Psoas muscle (tissue), 8 donors: ENCODE results near the gene RAB3A. TPM values are rescaled to one million over a fixed set of nuclear protein-coding genes. Genes with fewer than 3 reads are reported as not detected.

ENCODE experiments used
- ATAC-seq, 4 donors: fragments of 200-7000 bp; cut with Tn5 transposase; one replicate each; pipeline ENCODE4 v1.9.1; 2020; ENCODE audit warnings: moderate library complexity in 3 of 4, mild to moderate bottlenecking in 2 of 4
- DNase-seq, 2 donors: peaks; one replicate each; pipeline ENCODE4 v3.0.0-alpha.2; 2020
- H3K27ac ChIP-seq: fragments of 200-600 bp; one replicate; pipeline ENCODE4 v1.8.0; 2022
- H3K27me3 ChIP-seq, 3 donors: fragments of 200-600 bp in 1 of 3; one replicate each; pipeline versions ENCODE4 v1.6.1 to v1.8.0; 2013 to 2022; ENCODE audit warnings: low read length in 2 of 3, mild to moderate bottlenecking in 2 of 3, moderate library complexity in 1 of 3; ENCODE audit not compliant: insufficient read depth in 3 of 3
- H3K36me3 ChIP-seq, 2 donors: fragments of 200-600 bp in 1 of 2; one replicate each; pipeline versions ENCODE4 v1.6.1 to v1.8.0; 2013 to 2022; ENCODE audit warnings: low read depth in 1 of 2, mild to moderate bottlenecking in 1 of 2, moderate library complexity in 1 of 2; ENCODE audit not compliant: insufficient read depth in 1 of 2
- H3K4me1 ChIP-seq: fragments of 200-600 bp; one replicate; pipeline ENCODE4 v1.8.0; 2022
- H3K4me3 ChIP-seq: fragments of 200-600 bp; one replicate; pipeline ENCODE4 v1.8.0; 2022; ENCODE audit warnings: mild to moderate bottlenecking
- H3K9me3 ChIP-seq: fragments of 200-600 bp; one replicate; pipeline ENCODE4 v1.8.0; 2022
- CTCF ChIP-seq: fragments of 200-600 bp; IDR thresholded peaks from one replicate; pipeline ENCODE4 v1.8.0; 2022; ENCODE audit warnings: antibody characterized with exemption
- WGBS, 3 donors: extraction: QIAGEN DNeasy Blood & Tissue Kit; methylation state at CpG; one replicate each; pipeline versions ENCODE4 v1.1.6 to v1.1.7; 2013; 5-methylcytosine and 5-hydroxymethylcytosine counted together
- intact Hi-C, 2 donors: fragments of 100-400 bp; cut with DNase I; formaldehyde crosslinking; loops; one replicate each; pipeline versions ENCODE4 v1.11.0 to v1.14.2; 2022
- polyA plus RNA-seq, 3 donors: library from polyadenylated mRNA; stranded (reverse); fragments of 200-250 nt; gene quantifications; one replicate each; pipeline ENCODE4 v1.2.3, GENCODE V29; 2013
- total RNA-seq, 4 donors: library from RNA; stranded (reverse); fragmentation: NEBNext Ultra II Directional in 2 of 4; extraction: Animal tissue kit (Norgen Biotek cat#: 25700) in 2 of 4; gene quantifications; one replicate each; pipeline versions ENCODE4 v1.2.1 to v1.2.4, GENCODE V29; 2021 to 2023
- donor health status: healthy with polysubstance abuse.
- donor health status: DM: no; HTN: no; CAD: no; lungs with moderate emphysema.
- donor health status: Bipolar disorder and iron deficiency.
- donor health status: healthy.
- donor health status: DM: yes; HTN: yes; CAD: no.
- donor health status: DM: no; HTN: no; CAD: no.
- donor health status: DM: no; HTN: no; CAD: no.
- donor health status: DM: yes; HTN: yes; CAD: no.

RAB3A gene
- total and polyA plus RNA-seq, 7 donors = 0.44 to 3.6 (median 0.86) TPM

GRCh38 chr19:18173572-18174288 is 30.1 kb downstream of the RAB3A start, which contains the start of gene IFI30:
IFI30 (plus strand) TSS chr19:18173813; CDS start chr19:18173842, 29 bp downstream.
- intact Hi-C loops = no loop called here
- TF ChIP-seq CTCF = no peak
- peak; percentile 75 to 82 for DNase-seq
- peaks cover 10% of the 10 kb centered on the region for H3K4me1 ChIP-seq
- no peaks in the 10 kb centered on the region for H3K9me3 ChIP-seq
- H3K27ac ChIP-seq = peak within 1 kb of the TSS; percentile 41
- ATAC-seq = peak; percentile 54 to 73 (median 62)
- H3K36me3 ChIP-seq = peaks cover 3 to 11% of the 10 kb centered on the region in 2 donors
- peaks cover 0 to 2% (median 0%) of the 10 kb centered on the region in 3 donors for H3K27me3 ChIP-seq
- H3K4me3 ChIP-seq = peak within 1 kb of the TSS; percentile 79
- 0 to 1% (median 1%) methylated on average over 43 to 47 of the region's 47 CpGs for WGBS, 3 donors

GRCh38 chr19:18173054-18173571 is 30.7 kb downstream of the RAB3A start:
- Histone ChIP-seq H3K27me3 (peaks cover 0 to 2% (median 0%) of the 10 kb centered on the region in 3 donors), H3K4me3 (peak overlapping the region; percentile 79), H3K4me1 (peaks cover 10% of the 10 kb centered on the region), H3K36me3 (peaks cover 4 to 17% of the 10 kb centered on the region in 2 donors), H3K27ac (peak overlapping the region; percentile 41), H3K9me3 (no peaks in the 10 kb centered on the region)
- ATAC-seq (peak; percentile 19 to 28 (median 22)), DNase-seq (peak; percentile 69 to 80)
- WGBS, 3 donors = 42 to 53% (median 52%) methylated on average over 18 of the region's 18 CpGs
- intact Hi-C loops = no loop called here
- TF ChIP-seq CTCF = no peak

- Histone ChIP-seq H3K27me3 (peaks cover 0 to 2% (median 0%) of the 10 kb centered on the region in 3 donors), H3K36me3 (peaks cover 4 to 24% of the 10 kb centered on the region in 2 donors), H3K9me3 (no peaks in the 10 kb centered on the region), H3K27ac (no peak overlapping the region), H3K4me3 (no peak overlapping the region), H3K4me1 (peaks cover 10% of the 10 kb centered on the region)
- no peak for ATAC-seq
- intact Hi-C loops = no loop called here
- 83 to 89% (median 88%) methylated on average over 7 of the region's 7 CpGs for WGBS, 3 donors
- no peak for TF ChIP-seq CTCF
- DNase-seq = no peak
Observed at GRCh38 chr19:18172331-18173053, 31.4 kb downstream of the RAB3A start.

- WGBS, 3 donors = 84 to 89% (median 88%) methylated on average over 8 of the region's 8 CpGs
- H3K9me3 ChIP-seq = no peaks in the 10 kb centered on the region
- peaks cover 10% of the 10 kb centered on the region for H3K4me1 ChIP-seq
- intact Hi-C loops = no loop called here
- H3K27me3 ChIP-seq = peaks cover 0 to 2% (median 0%) of the 10 kb centered on the region in 3 donors
- H3K4me3 ChIP-seq = no peak overlapping the region
- H3K27ac ChIP-seq = no peak overlapping the region
- no peak for TF ChIP-seq CTCF
- ATAC-seq (no peak), DNase-seq (no peak)
- peaks cover 4 to 31% of the 10 kb centered on the region in 2 donors for H3K36me3 ChIP-seq
Observed at GRCh38 chr19:18171605-18172327, 32.1 kb downstream of the RAB3A start.
